ENCODE measurements around the gene GNAZ. TPM values are rescaled to one million over a fixed set of nuclear protein-coding genes. Genes with fewer than 3 reads are reported as not detected.

Gene GNAZ
- total RNA-seq, 1 donor from 2014 or later: 1.1 TPM

DNA sequence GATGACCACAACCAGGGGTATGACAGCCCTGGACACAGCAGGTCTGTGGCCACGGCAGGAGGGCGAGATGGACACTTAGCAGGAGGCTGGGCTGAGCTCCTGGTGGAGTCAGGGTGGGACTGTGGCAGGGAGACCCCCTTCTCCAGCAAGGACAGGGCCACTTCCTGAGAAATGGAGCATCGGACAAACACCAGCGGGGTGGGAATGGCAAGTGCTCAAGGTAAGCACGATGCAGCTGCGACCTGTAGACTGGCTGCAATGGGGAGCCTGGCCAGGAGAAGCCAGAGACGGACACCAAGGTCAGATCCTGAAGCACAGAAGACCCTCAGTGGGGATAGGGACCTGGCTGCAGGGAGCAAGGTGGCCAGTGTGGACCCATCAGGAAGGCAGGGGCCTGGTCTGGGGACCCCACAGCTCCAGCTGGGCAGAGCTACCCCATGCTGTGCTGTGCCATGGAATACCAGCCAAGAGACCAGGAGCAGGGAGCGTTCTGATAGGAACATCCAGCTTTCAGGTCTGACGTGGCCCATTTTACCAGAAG, 42.2 kb downstream of the GNAZ start:
- no peak for FAIRE-seq
- H4K20me1 ChIP-seq (ENCODE audit: insufficient read depth, low read length): no peaks in the 10 kb centered on the region
- no peak overlapping the region for H3K4me3 ChIP-seq (ENCODE audit: insufficient read depth, low read depth, low read length)
- no peaks in the 10 kb centered on the region for H3K79me2 ChIP-seq (ENCODE audit: insufficient read depth, low read length)
- H2AFZ ChIP-seq (ENCODE audit: low read depth, low read length): no peak overlapping the region
- no peak overlapping the region for H3K9ac ChIP-seq (ENCODE audit: low read length)
- no peaks in the 10 kb centered on the region for H3K36me3 ChIP-seq (ENCODE audit: insufficient read depth, low read length)
- Mint-ChIP-seq H3K4me1 (ENCODE audit: low read depth, unreplicated experiment) (peaks cover 2% of the 10 kb centered on the region), H3K27me3 (ENCODE audit: low read depth, unreplicated experiment) (peaks cover 35% of the 10 kb centered on the region), H3K9me3 (ENCODE audit: unreplicated experiment) (no peaks in the 10 kb centered on the region), H3K36me3 (ENCODE audit: low read depth, unreplicated experiment) (peaks cover 3% of the 10 kb centered on the region), H3K27ac (ENCODE audit: unreplicated experiment) (no peak overlapping the region), H3K4me3 (ENCODE audit: unreplicated experiment) (no peak overlapping the region)
- H3K9me3 ChIP-seq (ENCODE audit: insufficient read depth, low read depth, low read length): no peaks in the 10 kb centered on the region
- DNase-seq (ENCODE audit: low read depth): no peak
- H3K4me1 ChIP-seq (ENCODE audit: insufficient read depth, low read length): no peaks in the 10 kb centered on the region
- TF ChIP-seq, protein P1, sequence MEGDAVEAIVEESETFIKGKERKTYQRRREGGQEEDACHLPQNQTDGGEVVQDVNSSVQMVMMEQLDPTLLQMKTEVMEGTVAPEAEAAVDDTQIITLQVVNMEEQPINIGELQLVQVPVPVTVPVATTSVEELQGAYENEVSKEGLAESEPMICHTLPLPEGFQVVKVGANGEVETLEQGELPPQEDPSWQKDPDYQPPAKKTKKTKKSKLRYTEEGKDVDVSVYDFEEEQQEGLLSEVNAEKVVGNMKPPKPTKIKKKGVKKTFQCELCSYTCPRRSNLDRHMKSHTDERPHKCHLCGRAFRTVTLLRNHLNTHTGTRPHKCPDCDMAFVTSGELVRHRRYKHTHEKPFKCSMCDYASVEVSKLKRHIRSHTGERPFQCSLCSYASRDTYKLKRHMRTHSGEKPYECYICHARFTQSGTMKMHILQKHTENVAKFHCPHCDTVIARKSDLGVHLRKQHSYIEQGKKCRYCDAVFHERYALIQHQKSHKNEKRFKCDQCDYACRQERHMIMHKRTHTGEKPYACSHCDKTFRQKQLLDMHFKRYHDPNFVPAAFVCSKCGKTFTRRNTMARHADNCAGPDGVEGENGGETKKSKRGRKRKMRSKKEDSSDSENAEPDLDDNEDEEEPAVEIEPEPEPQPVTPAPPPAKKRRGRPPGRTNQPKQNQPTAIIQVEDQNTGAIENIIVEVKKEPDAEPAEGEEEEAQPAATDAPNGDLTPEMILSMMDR (IDR thresholded peaks at IDR 0.05; ENCODE audit: insufficient read depth, low read depth, low read length): no peak
- no peak for TF ChIP-seq EZH2 (IDR thresholded peaks at IDR 0.05; ENCODE audit: insufficient read depth, low read length)
- H3K27ac ChIP-seq (ENCODE audit: low read depth, low read length): no peak overlapping the region
- no peak overlapping the region for H3K4me2 ChIP-seq (ENCODE audit: low read length)
- no peaks in the 10 kb centered on the region for H3K27me3 ChIP-seq (ENCODE audit: insufficient read depth, low read length)

DNA sequence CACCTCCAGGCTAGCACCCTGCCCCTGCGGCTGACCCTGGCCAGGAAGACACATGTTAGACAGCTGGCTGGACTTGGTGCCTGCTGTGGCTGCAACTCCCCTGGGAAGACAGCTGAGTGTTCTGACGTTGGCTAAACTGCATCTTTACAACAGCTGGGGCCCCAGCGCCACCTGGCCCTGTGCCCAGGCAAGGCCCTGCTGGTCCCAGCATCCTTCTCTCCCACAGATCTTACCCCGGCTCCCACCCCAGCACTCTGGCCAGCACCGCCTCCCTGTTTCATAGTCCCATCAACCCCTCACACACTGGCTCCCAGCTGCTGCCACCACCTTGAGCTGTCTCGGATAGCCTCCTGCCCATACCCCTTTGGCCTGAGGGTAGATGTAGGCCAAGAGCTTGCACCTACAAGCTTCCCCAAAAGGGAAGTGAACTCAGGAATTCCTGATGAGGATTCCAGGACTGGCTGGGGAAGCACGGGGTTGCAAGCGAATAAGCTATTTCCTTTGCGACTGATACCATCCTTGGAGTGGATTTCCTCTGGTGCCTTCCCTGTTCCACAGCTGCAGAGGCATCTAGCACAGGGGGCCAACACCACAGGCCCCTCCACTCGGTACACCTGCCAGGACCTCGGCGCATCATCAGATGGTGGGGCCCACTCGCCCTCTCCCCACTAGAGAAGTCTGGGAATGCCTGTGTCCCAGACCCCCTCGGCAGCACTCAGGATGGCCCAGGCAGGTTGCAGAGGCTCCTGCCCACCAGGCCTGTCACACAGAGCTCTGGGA, 42.9 kb downstream of the GNAZ start:
- no peak for DNase-seq (ENCODE audit: low read depth)

More for the DNA sequence above, 42.9 kb downstream of the GNAZ start:
- Histone ChIP-seq H4K20me1 (ENCODE audit: insufficient read depth, low read length) (no peaks in the 10 kb centered on the region), H3K27ac (ENCODE audit: low read depth, low read length) (no peak overlapping the region), H3K4me2 (ENCODE audit: low read length) (no peak overlapping the region), H3K4me1 (ENCODE audit: insufficient read depth, low read length) (no peaks in the 10 kb centered on the region), H3K4me3 (ENCODE audit: insufficient read depth, low read depth, low read length) (no peak overlapping the region), H3K79me2 (ENCODE audit: insufficient read depth, low read length) (no peaks in the 10 kb centered on the region), H3K9me3 (ENCODE audit: insufficient read depth, low read depth, low read length) (no peaks in the 10 kb centered on the region), H2AFZ (ENCODE audit: low read depth, low read length) (no peak overlapping the region), H3K9ac (ENCODE audit: low read length) (no peak overlapping the region), H3K27me3 (ENCODE audit: insufficient read depth, low read length) (no peaks in the 10 kb centered on the region), H3K36me3 (ENCODE audit: insufficient read depth, low read length) (no peaks in the 10 kb centered on the region)
- no peaks in the 10 kb centered on the region for H3K9me3 Mint-ChIP-seq (ENCODE audit: unreplicated experiment)
- peaks cover 3% of the 10 kb centered on the region for H3K36me3 Mint-ChIP-seq (ENCODE audit: low read depth, unreplicated experiment)
- no peak for FAIRE-seq
- H3K4me3 Mint-ChIP-seq (ENCODE audit: unreplicated experiment): no peak overlapping the region
- TF ChIP-seq, protein P1 (IDR thresholded peaks at IDR 0.05; ENCODE audit: insufficient read depth, low read depth, low read length): no peak
- TF ChIP-seq EZH2 (IDR thresholded peaks at IDR 0.05; ENCODE audit: insufficient read depth, low read length): no peak
- no peak overlapping the region for H3K27ac Mint-ChIP-seq (ENCODE audit: unreplicated experiment)
- peaks cover 35% of the 10 kb centered on the region for H3K27me3 Mint-ChIP-seq (ENCODE audit: low read depth, unreplicated experiment)
- peaks cover 2% of the 10 kb centered on the region for H3K4me1 Mint-ChIP-seq (ENCODE audit: low read depth, unreplicated experiment)

Data from astrocyte (in vitro differentiated cells and primary cell).